Suppressor macrophage treated with lipopolysaccharide for 4 hours (primary cell): ENCODE data around the gene ESYT1.

Experiments
- DNase-seq: peaks from one replicate; pipeline ENCODE4 v3.0.0-alpha.2; 2020

The ESYT1 gene

GRCh38 chr12:56158029-56158925 lies 30.2 kb downstream of the ESYT1 start, which contains the start of gene MYL6:
Gene MYL6 (plus strand): TSS chr12:56158359. CDS start chr12:56158402, 43 bp downstream.
- peak; percentile 98 for DNase-seq

GRCh38 chr12:56158926-56159461 lies 30.9 kb downstream of the ESYT1 start:
- DNase-seq, result peak; percentile 65

- DNase-seq, result no peak
Measured at GRCh38 chr12:56159482-56160192, 31.6 kb downstream of the ESYT1 start.

GRCh38 chr12:56160193-56160763 lies 32.2 kb downstream of the ESYT1 start:
- DNase-seq, result peak; percentile 34

GRCh38 chr12:56160894-56161689 lies 33.0 kb downstream of the ESYT1 start:
- DNase-seq, result no peak

GRCh38 chr12:56161690-56162351 lies 33.8 kb downstream of the ESYT1 start:
- no peak for DNase-seq

- DNase-seq, result no peak
Measured at GRCh38 chr12:56162468-56163290, 34.6 kb downstream of the ESYT1 start.

GRCh38 chr12:56163533-56164344 lies 35.7 kb downstream of the ESYT1 start:
- no peak for DNase-seq

GRCh38 chr12:56164345-56164729 lies 36.3 kb downstream of the ESYT1 start:
- no peak for DNase-seq

- DNase-seq, result no peak
Measured at GRCh38 chr12:56165369-56165768, 37.3 kb downstream of the ESYT1 start.

- no peak for DNase-seq
Measured at GRCh38 chr12:56169229-56169759, 41.2 kb downstream of the ESYT1 start.

GRCh38 chr12:56172839-56173238 lies 44.8 kb downstream of the ESYT1 start:
- no peak for DNase-seq

GRCh38 chr12:56178347-56178746 lies 50.3 kb downstream of the ESYT1 start:
- no peak for DNase-seq

- DNase-seq, result no peak
Measured at GRCh38 chr12:56186957-56187356, 58.9 kb downstream of the ESYT1 start.

GRCh38 chr12:56188131-56188777 lies 60.2 kb downstream of the ESYT1 start:
- DNase-seq, result no peak

- no peak for DNase-seq
Measured at GRCh38 chr12:56188778-56189098, 60.7 kb downstream of the ESYT1 start.

GRCh38 chr12:56189099-56189917 lies 61.2 kb downstream of the ESYT1 start, which contains the start of gene SMARCC2:
Gene SMARCC2 (minus strand): TSS chr12:56189483. CDS start chr12:56189461, 22 bp downstream.
- DNase-seq, result peak; percentile 95
